Muscle layer of colon (tissue), 2 donors: Measurements from ENCODE around the gene COQ10B.
"Not testable (repeated sequence)": the region's sequence is repeated elsewhere in the genome, so short reads cannot be mapped to it uniquely, and the experiment has no call there.

Experiments
- H3K27ac ChIP-seq: one replicate; pipeline ENCODE4 v1.7.0; 2013; ENCODE audit warnings: low read depth, mild to moderate bottlenecking, low read length, moderate library complexity
- H3K27me3 ChIP-seq, 2 donors: one replicate each; pipeline ENCODE4 v1.7.0; 2013; ENCODE audit warnings: low read length in 2 of 2, mild to moderate bottlenecking in 2 of 2; ENCODE audit not compliant: insufficient read depth in 2 of 2, control insufficient read depth in 1 of 2
- H3K36me3 ChIP-seq: one replicate; pipeline ENCODE4 v1.7.0; 2013; ENCODE audit warnings: mild to moderate bottlenecking, low read length; ENCODE audit not compliant: insufficient read depth
- H3K4me1 ChIP-seq: one replicate; pipeline ENCODE4 v1.7.0; 2013; ENCODE audit warnings: mild to moderate bottlenecking, low read length; ENCODE audit not compliant: insufficient read depth
- H3K4me3 ChIP-seq, 2 donors: one replicate each; pipeline ENCODE4 v1.7.0; 2013; ENCODE audit warnings: low read length in 2 of 2, low read depth in 1 of 2, mild to moderate bottlenecking in 1 of 2, moderate library complexity in 1 of 2
- H3K9ac ChIP-seq: one replicate; pipeline ENCODE4 v1.7.0; 2013; ENCODE audit warnings: low read length
- H3K9me3 ChIP-seq: one replicate; pipeline ENCODE4 v1.7.0; 2013; ENCODE audit warnings: mild to moderate bottlenecking, low read length
- donor health status: abdominal sarcoma.
- donor health status: Adenocarcinoma of cecum.

COQ10B gene

DNA sequence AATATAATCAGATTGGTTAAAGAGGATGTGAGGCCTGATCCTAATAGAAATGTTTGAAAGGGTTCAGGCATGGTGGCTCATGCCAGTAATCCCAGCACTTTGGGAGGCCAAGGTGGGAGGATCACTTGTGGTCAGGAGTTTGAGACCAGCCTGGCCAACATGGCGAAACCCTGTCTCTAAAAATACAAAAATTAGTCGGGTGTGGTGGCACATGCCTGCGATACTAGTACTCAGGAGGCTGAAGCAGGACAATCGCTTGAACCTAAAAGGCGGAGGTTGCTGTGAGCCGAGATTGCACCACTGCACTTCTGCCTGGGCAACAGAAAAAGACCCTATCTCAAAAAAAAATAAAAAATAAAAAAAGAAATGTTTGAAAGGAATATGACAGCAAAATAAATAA, 20.8 kb upstream of the COQ10B start:
- H3K9ac ChIP-seq, H3K36me3 ChIP-seq, H3K9me3 ChIP-seq, H3K27me3 ChIP-seq, H3K4me3 ChIP-seq, H3K27ac ChIP-seq: not testable (repeated sequence)
- peaks cover 47% of the 10 kb centered on the region for H3K4me1 ChIP-seq

DNA sequence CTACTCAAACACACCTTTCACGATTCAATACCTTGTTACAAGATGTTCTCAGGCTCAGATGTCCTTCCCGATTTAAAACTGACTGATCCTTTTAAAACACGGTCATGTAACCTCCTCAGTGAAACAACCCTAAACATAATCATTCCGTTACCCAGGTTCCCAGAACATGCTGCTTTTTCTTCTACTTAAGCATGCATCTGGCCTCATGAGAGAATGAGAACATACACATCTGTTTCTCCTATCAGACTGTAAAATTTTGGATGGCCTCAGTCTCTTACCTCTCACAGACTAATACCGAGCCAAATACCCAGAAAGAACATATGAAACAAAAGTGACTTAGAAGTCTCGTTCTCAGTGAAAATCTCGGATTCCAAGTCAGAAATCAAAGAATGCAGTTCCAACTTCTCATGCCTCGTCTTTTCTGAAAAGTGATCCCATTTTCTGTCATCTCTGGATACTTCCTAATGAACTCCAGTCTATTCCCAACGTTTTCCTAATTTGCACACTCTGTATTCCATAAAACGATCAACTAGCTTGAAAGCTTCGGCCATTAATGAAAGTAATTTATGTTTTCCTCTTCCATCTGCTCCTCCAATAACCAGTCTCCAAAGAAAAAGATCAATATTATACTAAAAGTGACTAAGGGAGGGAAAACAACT, 19.4 kb upstream of the COQ10B start:
- H3K27ac ChIP-seq, result peak overlapping the region; percentile 97
- no peaks in the 10 kb centered on the region for H3K9me3 ChIP-seq
- H3K9ac ChIP-seq, result peak overlapping the region; percentile 100
- H3K36me3 ChIP-seq, result no peaks in the 10 kb centered on the region
- peaks cover 45% of the 10 kb centered on the region for H3K4me1 ChIP-seq
- H3K4me3 ChIP-seq, result peak overlapping the region; percentile 95 to 100
- no peaks in the 10 kb centered on the region for H3K27me3 ChIP-seq

DNA sequence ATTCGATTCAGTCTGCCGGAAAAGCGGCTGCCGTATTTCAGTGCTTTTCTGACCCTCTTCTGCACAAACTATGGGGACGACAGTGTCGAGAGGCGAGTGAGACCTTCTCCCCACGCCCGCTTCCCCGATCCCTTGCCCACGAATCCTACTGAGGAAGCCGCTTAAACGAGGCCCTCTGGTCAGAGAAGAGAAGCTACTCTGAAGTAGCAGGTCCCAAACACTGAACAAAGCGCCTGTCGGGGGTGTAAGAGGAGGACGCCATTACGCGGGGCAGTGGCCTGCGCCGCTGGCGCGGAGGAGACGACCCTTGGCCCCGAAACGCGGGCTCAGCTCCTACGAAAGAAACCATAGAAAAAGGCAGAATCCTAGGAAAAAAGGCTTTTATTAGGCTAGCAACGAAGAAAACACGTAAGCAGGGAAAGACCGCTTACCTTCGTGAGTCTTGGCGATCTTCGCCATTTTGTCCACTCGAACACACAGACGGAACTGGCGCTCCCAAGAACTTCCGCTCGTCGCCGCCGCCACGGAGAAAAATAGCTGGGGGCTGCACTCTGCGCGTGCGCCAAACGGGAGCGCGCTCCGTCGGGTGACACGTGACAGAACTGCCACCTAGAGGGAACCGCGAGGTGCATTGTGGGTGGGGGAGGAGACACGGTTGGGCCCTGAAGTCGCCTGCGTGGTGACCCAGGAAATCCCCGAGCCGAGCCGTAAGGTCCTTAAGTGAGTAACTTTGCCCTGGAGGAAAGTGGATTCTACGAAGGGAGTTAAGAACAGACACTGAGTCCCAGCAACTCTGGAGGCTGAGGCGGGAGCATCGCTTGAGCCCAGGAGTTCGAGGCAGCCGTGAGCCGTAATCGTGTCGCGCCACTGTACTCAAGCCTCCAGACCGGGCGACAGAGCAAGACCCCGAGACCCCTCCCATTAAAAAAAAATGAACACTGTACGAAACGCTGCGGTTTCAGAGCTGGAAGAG, 18.5 kb upstream of the COQ10B start, which contains the start of gene SF3B1:
Gene SF3B1 (minus strand): TSS at position 488 of the 973 bp plus-strand sequence. CDS start 29 bp downstream, at position 459.
- H3K36me3 ChIP-seq, result no peaks in the 10 kb centered on the region
- H3K27ac ChIP-seq, result peak within 1 kb of the TSS; percentile 99
- peaks cover 41% of the 10 kb centered on the region for H3K4me1 ChIP-seq
- peak within 1 kb of the TSS; percentile 100 for H3K9ac ChIP-seq
- no peaks in the 10 kb centered on the region for H3K27me3 ChIP-seq
- H3K4me3 ChIP-seq, result peak within 1 kb of the TSS; percentile 95 to 100
- H3K9me3 ChIP-seq, result no peaks in the 10 kb centered on the region

DNA sequence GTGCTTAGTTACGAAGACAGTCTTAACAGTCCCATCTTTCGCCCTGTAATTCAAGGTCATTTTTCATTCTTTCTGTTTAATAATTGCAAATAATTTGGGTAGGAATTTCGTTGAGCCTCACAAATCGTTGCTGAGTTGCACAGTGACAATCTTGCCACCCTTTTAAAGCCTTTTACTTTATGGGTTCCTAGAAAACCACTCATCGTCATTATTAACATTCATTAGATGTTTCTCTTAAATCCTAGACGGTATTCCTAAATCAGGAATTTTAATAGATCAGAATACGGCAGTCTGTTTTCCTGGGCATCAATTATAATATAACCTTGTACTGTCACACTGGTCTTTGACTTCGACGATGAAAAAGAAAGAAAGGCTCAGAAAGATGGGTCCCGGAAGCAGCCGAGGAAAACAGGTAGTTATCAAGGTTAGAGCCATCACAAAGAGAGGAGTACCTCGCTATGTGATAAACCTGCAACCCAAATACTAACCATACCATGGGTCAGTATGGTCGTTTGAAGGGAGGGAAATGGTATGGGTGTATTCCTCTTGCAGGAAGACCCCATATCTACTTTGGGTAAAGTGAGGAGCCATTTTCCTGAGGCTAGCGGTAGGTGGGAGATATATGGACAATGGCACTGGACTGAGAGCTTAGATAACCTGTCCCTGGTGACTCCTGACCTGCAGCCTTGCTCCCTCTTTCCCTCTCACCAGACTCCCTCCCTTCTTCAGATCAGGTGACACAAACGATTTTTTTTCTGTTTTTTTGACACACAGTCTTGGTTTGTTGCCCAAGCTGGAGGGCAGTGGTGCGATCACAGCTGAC, 17.5 kb upstream of the COQ10B start:
- Histone ChIP-seq H3K27me3 (no peaks in the 10 kb centered on the region), H3K9me3 (no peaks in the 10 kb centered on the region), H3K4me3 (peak overlapping the region; percentile 95 to 100), H3K27ac (peak overlapping the region; percentile 99), H3K36me3 (no peaks in the 10 kb centered on the region), H3K9ac (peak overlapping the region; percentile 100), H3K4me1 (peaks cover 39% of the 10 kb centered on the region)

DNA sequence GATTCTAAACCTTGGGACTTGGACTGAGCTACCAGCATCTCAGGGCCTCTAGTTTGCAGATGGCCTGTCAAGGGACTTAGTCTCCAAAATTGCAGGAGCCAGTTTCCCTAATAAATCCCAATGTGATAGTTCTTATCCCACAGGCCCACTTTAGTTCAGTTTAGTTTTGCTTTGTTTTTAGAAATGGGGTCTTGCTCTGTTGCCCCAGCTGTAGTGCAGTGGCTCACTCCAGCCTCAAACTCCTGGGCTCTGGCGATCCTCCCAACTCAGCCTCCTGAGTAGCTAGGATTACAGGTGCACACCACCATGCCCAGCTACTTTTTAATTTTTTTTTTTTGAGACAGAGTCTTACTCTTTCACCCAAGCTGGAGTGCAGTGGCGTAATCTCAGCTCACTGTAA, 16.0 kb upstream of the COQ10B start:
- no peaks in the 10 kb centered on the region for H3K9me3 ChIP-seq
- peaks cover 23% of the 10 kb centered on the region for H3K4me1 ChIP-seq
- no peak overlapping the region for H3K4me3 ChIP-seq
- no peaks in the 10 kb centered on the region for H3K27me3 ChIP-seq
- H3K36me3 ChIP-seq, result no peaks in the 10 kb centered on the region
- no peak overlapping the region for H3K9ac ChIP-seq
- no peak overlapping the region for H3K27ac ChIP-seq

DNA sequence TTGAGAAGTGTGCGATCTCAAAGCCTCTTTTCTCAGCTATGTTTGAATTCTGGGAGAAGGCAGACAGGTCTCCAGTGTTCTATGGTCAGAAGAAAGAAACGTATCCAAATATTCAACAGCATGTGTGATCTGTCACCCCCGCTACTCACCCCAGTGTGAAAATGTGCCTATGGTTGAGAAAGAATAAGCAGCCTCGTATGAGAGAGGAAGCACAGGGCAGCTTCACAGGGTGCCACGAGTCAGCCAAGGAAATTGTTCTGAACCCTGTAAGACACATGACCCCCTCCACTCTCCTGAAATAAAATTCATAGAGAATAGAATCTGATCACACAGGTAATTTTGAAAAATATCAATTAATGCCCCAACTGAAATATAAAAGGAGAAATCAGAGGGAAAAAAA, 10.5 kb upstream of the COQ10B start:
- H3K4me1 ChIP-seq, result no peaks in the 10 kb centered on the region
- no peaks in the 10 kb centered on the region for H3K36me3 ChIP-seq
- H3K9me3 ChIP-seq, result no peaks in the 10 kb centered on the region
- no peaks in the 10 kb centered on the region for H3K27me3 ChIP-seq
- H3K4me3 ChIP-seq, result no peak overlapping the region
- no peak overlapping the region for H3K27ac ChIP-seq
- no peak overlapping the region for H3K9ac ChIP-seq

DNA sequence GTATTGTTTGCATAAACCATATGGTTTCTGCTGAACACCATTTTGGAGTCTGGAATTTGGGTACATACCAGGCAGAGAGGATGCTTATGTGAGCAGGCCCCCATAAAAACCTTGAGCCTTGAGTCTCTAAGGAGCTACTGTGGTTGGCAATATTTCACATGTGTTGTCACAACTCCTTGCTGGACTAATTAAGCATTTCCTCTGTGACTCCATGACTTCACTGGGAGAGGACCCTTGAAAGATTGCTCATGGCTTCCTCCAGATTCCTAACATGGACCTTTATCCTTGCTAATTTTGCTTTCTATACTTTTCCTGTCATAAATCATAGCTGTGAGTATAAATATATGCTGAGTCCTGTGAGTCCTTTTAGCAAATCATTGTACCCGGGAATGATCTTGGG, 7.6 kb upstream of the COQ10B start:
- Histone ChIP-seq H3K9ac (no peak overlapping the region), H3K36me3 (no peaks in the 10 kb centered on the region), H3K9me3 (no peaks in the 10 kb centered on the region), H3K4me3 (no peak overlapping the region), H3K27ac (no peak overlapping the region), H3K27me3 (no peaks in the 10 kb centered on the region), H3K4me1 (no peaks in the 10 kb centered on the region)

DNA sequence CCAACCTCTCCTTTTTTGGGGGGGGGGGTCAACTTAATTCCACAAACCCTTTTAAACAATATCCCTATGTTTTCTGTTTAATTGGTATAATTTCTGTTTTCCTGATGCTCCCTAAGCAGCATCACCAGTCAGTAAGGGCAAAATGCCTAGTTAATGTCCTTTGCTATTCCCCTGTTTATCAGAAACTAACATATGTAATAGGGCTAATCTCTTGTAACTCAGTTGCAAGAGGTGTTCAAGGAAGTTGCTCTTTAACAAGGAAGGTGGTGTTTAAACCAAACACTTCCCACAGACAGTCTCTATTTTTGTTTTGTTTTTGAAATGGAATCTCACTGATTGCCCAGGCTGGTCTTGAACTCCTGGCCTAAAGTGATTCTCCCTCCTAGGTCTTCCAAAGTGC, 6.5 kb upstream of the COQ10B start:
- Histone ChIP-seq H3K9ac (no peak overlapping the region), H3K27me3 (no peaks in the 10 kb centered on the region), H3K36me3 (no peaks in the 10 kb centered on the region), H3K27ac (no peak overlapping the region), H3K4me1 (no peaks in the 10 kb centered on the region), H3K9me3 (no peaks in the 10 kb centered on the region), H3K4me3 (no peak overlapping the region)

DNA sequence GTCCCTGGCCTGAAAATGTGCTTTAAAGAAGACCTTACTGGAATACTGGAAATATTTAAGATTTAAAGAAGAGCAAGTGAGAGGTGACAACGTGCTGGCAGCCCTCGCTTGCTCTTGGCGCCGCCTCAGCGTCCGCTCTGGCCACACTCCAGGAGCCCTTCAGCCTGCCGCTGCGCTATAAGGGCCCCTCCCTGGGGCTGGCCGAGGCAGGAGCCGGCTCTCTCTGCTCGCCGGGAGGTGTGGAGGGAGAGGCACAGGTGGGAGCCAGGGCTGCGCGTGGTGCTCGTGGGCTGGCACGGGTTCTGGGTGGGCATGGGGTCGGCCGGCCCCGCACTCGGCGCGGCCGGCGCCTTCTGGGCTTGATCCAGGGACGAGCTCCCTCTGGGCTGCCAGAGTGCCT, 2.9 kb upstream of the COQ10B start:
- H3K4me3 ChIP-seq, result no peak overlapping the region
- H3K36me3 ChIP-seq, result no peaks in the 10 kb centered on the region
- no peaks in the 10 kb centered on the region for H3K9me3 ChIP-seq
- no peak overlapping the region for H3K27ac ChIP-seq
- H3K9ac ChIP-seq, result no peak overlapping the region
- H3K27me3 ChIP-seq, result no peaks in the 10 kb centered on the region
- H3K4me1 ChIP-seq, result peaks cover 12% of the 10 kb centered on the region

DNA sequence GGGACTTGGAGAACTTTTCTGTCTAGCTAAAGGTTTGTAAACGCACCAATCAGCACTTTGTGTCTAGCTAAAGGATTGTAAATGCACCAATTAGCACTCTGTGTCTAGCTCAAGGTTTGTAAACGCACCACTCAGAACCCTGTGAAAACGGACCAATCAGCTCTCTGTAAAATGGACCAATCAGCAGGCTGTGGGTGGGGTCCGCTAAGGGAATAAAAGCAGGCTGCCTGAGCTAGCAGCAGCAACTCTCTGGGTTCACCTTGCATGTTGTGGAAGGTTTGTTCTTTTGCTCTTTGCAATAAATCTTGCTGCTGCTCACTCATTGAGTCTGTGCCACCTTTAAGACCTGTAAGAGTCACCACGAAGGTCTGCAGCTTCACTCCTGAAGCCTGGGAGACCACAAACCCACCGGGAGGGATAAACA, 2.4 kb upstream of the COQ10B start:
- H3K36me3 ChIP-seq, H3K9me3 ChIP-seq, H3K27ac ChIP-seq, H3K27me3 ChIP-seq, H3K4me3 ChIP-seq, H3K9ac ChIP-seq: not testable (repeated sequence)
- H3K4me1 ChIP-seq, result peaks cover 12% of the 10 kb centered on the region

DNA sequence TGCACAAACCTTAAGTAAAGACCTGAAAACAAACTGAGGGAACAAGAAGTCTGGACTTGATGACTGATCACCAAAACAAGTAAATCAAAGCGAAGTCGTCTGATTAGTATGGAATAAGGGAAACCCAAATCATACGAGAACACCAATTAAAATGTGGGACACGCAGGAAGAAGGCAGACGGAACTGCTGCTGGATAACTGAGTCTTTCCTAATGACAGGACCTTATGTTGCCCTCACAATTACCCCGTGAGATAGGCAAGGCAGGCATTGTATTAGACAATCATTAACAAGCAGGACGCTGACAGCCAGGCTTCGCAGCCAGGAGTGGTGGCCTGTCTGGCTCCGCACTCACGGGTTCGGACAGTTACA, 614 bp upstream of the COQ10B start:
- no peaks in the 10 kb centered on the region for H3K9me3 ChIP-seq

More for the DNA sequence above, 614 bp upstream of the COQ10B start:
- Histone ChIP-seq H3K4me1 (peaks cover 12% of the 10 kb centered on the region), H3K27ac (peak overlapping the region; percentile 89), H3K36me3 (no peaks in the 10 kb centered on the region), H3K4me3 (peak overlapping the region; percentile 22 to 70), H3K9ac (peak overlapping the region; percentile 66), H3K27me3 (no peaks in the 10 kb centered on the region)
